NCI-H146 (cell line): ENCODE results near the gene SYPL2.

Source experiments
- DNase-seq: peaks from one replicate; lab custom pipeline; 2025; lab: John Stamatoyannopoulos, UW

SYPL2 gene

GRCh38 chr1:109492779-109493178, 26.4 kb downstream of the SYPL2 start:
- DNase-seq, result no peak

DNA sequence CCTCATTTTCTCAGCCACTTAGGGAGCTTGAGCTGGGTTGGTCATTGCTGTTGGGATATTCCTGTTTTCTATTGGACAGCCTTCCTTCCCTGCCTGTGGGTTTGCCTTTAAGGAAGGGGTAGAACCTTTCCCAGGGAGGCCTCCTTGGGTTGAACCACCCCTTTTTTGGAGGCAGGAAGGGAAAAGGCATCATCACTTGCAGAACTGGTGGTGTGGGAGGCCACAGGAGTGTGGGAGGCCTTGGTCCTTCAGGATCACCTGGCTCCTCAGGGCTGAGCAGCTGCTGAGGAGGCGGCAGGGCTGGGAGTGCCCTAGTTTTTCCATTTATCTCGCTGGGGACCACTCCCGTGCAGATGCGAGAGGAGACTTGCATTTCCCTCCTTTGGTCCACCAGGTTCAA, 26.9 kb downstream of the SYPL2 start:
- DNase-seq, result peak; percentile 22

DNA sequence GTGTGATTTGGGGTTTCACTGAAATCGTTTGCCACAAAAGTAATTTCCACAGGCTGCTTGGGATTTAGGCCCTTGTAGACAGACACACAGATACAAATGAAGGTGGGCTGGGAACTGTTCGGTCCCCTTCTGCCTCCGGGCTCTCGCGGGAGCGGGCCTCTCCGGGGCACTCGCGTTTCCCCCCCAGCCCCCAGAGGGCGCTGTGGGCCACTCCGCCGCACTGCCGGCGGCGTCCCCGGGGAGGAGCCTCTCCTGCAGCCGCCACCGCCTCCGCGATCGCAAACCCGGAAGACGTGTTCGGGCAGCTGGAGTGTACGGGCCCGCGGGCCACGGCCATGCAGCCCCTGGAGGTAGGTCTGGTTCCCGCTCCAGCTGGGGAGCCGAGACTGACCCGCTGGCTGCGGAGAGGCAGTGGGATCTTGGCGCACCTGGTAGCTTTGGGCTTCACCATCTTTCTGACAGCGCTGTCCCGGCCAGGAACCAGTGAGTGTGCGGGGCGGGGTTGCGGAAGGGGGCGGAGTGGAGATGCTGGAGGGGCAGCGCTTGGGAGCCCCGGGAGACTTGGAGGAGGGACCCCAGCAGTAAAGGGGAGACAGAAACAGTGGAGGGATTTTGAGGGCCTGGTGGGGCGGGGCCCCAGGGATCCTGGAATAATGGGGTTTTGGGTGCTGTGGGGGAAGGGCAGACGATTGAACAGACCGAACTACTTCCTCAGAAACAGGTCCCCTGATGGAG, 27.6 kb downstream of the SYPL2 start, which contains the start of gene CYB561D1:
Gene CYB561D1 (plus strand): TSS at position 290 of the 735 bp plus-strand sequence. CDS start 46 bp downstream, at position 336.
- DNase-seq, result peak; percentile 86

- DNase-seq, result no peak
Measured at GRCh38 chr1:109495738-109496137, 29.4 kb downstream of the SYPL2 start.

- no peak for DNase-seq
Measured at GRCh38 chr1:109497449-109498160, 31.3 kb downstream of the SYPL2 start.

- peak; percentile 83 for DNase-seq
Measured at GRCh38 chr1:109498161-109498801, 31.9 kb downstream of the SYPL2 start.

DNA sequence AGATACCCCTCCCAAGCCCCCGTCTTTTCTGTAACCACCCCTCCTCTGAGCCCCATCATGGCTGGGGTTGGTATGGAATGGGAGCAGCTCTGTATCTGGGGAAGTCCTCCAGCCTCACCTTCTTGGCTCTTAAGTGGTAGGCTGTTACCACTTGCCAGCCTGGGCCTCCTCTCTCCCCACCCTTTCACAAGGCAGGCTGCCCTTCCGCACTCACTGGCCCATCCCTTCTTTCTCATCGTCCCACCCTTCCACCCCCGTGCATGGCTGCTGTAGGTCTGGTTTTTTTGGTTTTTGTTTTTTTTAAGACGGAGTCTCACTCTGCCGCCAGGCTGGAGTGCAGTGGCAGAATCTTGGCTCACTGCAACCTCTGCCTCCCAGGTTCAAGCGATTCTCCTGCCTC, 32.7 kb downstream of the SYPL2 start:
- DNase-seq, result no peak

DNA sequence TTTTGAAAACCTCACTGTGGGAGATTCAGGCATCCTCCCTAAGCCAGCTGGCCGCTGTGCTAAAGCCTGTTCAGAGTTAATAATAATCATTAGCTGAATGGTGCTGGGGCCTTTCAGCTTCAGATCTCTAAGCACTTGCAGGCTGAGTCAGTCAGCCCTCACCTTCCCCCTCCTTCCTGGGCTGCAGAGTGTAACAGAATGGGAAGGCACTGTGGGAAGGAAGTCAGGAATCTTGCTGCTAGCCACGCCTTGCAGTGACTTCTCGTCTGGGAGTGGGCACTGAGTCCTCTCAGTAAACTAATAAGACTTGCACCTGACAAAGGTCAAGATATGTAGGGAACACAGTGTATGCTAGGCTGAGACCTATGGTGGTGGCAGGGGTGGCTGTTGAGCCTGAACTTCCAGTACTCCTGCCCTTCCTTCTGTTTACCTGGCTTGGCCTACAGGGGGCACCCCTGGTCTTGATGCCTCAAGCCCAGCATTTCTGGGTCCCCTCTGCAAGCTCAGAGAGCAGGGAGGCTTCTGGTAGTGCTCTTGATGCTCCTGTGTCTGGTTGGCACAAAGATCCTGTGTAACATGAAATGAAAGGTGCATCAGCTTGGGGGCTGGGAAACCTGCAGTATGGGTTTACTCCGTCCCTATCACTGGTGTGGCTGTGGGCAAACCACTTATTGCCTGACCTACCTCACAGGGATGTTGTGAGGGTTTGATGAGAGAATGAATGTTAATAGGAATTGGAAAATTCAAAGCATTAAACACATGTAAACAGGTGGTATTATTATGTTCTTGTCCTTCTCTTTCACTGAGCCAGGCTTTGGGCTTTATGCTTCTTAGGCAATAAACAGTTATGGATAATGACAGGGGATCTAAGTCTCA, 33.6 kb downstream of the SYPL2 start:
- DNase-seq, result peak; percentile 34

DNA sequence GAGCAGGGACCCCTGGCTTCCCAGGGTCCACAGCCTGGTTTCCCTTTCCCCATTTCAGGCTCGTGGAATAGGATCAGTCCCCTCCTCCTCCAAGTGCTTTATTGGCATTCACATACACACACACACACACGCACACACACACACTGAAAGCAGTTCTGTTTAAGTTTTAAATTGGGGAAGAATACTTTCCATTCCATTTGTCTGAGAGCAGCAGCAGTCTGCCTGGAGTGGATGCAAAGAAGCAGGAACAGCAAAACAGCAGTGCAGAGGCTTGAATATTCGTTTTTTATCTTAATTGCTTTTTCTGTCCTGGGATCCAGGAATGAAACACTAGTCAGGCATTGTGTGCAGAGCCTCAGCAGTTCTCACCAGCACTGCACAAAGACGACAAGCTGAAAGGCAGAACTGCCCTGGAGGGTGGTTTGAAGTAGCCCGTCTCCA, 34.6 kb downstream of the SYPL2 start:
- no peak for DNase-seq

DNA sequence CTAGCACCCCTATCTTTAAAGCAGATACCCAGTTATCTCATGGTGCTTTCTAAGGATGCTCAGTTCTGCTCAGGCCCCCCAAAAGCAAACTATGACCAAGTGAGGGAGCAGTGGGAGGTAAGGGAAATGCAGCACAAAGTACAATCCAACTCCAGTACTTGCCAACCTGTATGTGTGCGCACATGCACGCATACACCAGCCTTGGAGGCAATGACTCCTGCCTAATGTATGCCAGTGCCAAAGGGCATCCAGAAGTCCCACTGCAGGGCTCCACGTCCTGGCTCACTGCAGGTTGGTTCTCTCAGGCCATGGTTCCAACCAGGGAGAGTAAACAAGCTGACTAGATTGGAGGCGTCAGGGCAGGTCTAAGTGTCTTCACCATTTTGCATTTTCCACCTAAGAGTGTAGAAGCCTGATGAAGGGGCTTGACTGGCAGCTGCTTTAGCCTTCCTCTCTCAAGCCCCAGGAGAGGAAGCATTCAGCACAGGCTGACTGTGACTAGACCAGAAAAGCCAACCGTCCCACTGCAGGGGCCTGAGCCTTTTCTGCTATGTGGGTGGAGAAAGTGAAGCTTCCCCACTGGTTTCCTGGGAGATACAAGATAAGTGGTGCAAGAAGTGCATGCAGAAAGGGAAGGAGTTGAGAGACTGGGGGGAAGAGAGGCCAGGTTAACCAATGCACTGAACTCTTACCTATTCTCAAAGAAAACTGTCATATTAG, 35.5 kb downstream of the SYPL2 start:
- no peak for DNase-seq

- no peak for DNase-seq
Measured at GRCh38 chr1:109502364-109502851, 36.1 kb downstream of the SYPL2 start.

DNA sequence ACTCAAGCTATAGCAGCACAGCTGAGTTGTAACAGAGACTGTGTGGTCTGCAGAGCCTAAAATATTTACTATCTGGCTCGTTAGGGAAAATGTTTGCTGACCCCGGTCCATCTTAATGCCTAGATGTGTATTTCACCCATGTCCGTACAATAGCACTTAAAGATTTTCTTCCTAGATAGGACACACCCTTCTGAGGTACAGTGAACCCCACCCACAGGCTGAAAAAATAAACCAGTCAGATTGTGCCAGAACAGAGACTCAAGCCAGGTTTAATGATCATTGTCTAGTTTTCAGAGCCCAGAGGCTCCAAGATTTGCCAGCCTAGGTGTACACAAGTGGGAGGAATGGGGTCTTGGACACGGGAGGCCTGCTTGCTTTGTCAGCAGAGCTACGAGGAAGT, 37.6 kb downstream of the SYPL2 start:
- no peak for DNase-seq

GRCh38 chr1:109504974-109505373, 38.6 kb downstream of the SYPL2 start:
- no peak for DNase-seq

DNA sequence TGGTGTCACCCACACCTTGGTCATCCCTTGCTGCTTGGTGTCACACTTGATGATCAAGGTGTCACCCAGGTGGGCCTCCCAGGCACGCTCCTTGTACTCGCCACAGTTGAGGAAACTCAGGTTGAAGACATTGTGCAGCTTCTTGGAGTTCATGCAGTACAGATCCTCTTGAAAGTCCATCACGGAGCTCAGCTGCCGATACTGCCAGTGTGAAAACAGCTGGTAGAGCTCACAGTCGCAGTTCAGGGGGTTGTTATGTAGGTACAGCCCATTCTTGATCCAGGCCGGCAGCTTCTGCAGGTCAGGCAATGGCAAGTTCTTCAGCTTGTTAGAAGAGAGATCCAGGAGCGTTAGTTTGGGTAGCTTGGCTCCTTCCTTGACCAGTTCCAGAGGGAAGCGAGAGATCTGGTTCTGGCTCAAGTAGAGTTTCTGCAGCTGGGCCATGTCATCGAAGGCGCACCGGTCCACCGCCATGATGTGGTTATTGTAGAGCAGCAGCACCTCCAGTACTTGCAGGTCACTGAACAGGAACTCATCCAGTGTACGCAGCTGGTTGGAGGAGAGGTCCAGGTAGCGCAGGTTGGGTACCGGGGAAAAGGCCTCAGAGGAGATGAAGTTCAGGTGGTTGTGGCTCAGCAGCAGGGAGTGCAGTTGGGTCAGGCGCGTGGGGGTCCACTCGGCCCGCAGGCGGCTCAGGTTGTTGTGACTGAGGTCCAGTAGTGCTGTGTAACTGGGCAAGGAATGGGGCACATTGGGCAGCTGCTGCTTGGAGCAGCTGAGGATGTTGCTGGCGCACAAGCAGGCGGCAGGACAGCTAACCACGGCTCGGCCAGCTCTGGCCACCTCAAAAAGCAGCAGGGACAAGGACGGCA, 41.9 kb downstream of the SYPL2 start:
- no peak for DNase-seq

GRCh38 chr1:109508873-109509175, 42.5 kb downstream of the SYPL2 start:
- DNase-seq, result no peak

DNA sequence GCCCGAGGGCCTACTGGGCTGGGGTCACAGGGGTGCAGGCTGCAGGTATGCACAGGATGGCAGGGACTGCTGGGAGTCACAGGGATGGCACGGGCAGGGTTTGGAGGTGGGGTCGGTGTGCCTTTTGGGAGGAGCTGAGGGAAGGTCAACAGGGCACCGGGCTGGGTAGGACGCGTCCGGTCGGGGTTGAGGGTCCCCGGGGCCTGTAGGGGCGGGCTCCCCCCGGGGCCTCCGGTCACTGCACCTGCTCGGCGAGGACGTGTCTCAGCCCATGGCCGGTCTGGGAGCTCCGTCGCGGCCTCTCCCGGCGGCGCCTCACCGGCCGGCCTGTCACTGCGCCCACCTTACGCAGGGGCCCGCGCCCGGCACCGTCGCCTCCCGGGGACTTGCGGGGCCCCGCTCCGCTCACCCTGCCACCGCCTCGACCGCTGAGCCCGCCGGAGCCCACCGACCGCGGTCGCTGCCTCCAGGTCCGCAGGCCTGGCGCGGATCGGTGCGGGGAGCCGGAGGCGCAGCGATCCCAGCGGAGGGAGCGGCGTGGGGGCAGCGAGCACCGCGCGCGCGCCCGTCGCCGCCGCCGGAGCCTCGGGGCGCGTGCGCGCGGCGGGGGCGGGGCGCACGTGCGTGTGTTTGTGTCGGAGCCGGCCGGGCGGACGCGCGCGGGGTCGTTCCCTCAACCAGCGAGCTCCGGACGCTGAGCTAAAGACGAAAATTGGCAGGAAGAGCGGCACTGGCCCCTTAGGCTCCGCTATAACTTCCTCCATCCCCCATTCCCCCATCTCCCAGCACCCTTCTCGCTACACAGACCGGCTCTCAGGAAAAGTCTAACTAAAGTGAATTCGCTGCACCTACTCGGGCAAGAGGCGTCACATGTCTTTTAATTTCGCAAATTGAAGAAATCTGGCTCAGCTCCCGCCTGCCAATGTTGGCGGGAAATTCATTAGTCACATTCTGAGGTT, 43.1 kb downstream of the SYPL2 start, which contains the start of gene AMIGO1:
Gene AMIGO1 (minus strand): TSS at position 552 of the 959 bp plus-strand sequence. CDS start 815 bp downstream, outside the sequence.
- peak; percentile 61 for DNase-seq

DNA sequence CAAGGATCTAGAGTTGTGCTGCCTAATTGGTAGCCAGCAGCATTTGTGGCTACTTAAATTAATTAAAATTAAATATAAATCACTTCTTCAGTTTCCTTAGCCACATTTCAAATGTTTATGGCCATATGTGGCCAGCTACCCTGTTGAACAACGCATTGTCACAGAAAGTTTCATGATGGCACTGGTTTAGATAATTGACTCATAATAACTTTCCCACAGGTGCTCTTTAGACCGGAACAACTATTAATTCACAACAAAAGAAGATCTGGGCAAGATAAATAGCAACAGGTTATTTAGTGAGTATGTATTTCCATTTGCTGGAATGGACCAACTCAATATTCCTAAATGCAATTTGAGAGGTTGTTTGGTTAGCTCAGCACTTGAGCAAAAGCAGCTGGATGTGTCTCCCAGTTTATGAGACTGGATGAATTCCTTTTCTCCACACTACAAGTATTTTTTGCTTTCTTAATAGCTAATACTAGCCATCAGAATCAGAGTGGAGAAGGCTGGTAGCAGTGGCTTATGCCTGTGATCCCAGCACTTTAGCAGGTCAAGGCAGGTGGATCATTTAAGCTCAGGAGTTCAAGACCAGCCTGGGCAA, 46.9 kb downstream of the SYPL2 start:
- peak; percentile 47 for DNase-seq

DNA sequence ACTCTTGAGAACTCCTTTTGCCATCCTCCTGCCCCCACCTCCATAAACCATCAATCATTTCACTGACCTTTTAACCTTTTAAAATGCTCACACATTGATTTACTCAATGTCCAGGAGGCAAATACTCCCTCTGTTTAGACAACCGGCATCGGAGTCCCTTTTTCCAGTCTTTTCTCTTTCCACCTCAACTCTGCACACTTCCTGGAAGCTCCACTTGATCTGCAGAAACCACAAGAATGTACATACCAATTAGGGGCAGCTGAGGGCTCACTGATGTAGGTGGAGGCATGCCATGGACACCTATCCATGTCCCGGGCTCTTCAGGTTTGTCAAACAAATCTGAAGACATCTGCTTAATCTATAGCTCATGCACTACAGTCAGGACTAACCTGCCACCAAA, 48.5 kb downstream of the SYPL2 start:
- DNase-seq, result no peak

DNA sequence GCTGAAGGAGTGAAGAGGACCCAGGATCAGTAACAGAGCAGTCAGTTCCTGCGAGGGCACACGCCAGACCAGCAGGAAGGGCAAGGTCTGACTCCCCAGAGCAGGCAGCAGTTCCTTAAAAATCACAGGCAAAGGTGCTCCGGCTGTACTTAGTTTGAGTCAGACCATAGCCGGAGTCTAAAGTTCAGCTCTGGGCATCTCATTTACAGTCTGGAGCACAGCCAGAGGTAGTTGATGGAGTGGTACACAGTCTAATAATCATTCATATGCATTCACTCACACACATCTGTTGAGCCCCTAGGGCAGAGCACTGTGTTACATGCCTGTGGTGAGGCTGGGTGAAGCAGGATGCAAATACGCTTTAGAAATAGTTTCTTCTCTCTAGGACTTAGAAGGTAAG, 50.5 kb downstream of the SYPL2 start:
- DNase-seq, result no peak
